Nephron progenitor cell (in vitro differentiated cells): Measurements from ENCODE around the gene CDH4.

Source experiments
- DNase-seq: peaks from one replicate; pipeline ENCODE4 v3.0.0; 2021
- H3K27ac Mint-ChIP-seq: 2 replicates; pipeline ENCODE4 v1.8.0; 2021; ENCODE audit warnings: mild to moderate bottlenecking, moderate library complexity, mixed read lengths
- H3K27me3 Mint-ChIP-seq: 2 replicates; pipeline ENCODE4 v1.8.0; 2021; ENCODE audit warnings: mild to moderate bottlenecking, low read depth, mixed read lengths; ENCODE audit not compliant: poor library complexity
- H3K36me3 Mint-ChIP-seq: 2 replicates; pipeline ENCODE4 v1.8.0; 2021; ENCODE audit warnings: low read depth, mixed read lengths
- H3K4me1 Mint-ChIP-seq: 2 replicates; pipeline ENCODE4 v1.8.0; 2021; ENCODE audit warnings: mixed read lengths
- H3K4me3 Mint-ChIP-seq: 2 replicates; pipeline ENCODE4 v1.8.0; 2021; ENCODE audit warnings: mild to moderate bottlenecking, moderate library complexity, mixed read lengths
- H3K9me3 Mint-ChIP-seq: 2 replicates; pipeline ENCODE4 v1.8.0; 2021; ENCODE audit warnings: mild to moderate bottlenecking, moderate library complexity, mixed read lengths
- CTCF ChIP-seq: fragments of 200-600 bp; sonication (generic); IDR thresholded peaks from 2 replicates; pipeline ENCODE4 v1.5.0; 2021; ENCODE audit warnings: antibody characterized with exemption

Gene CDH4

GRCh38 chr20:61360296-61360695 lies 108.2 kb downstream of the CDH4 start:
- no peak for DNase-seq
- Mint-ChIP-seq H3K27me3 (peaks cover 33% of the 10 kb centered on the region), H3K9me3 (peaks cover 3% of the 10 kb centered on the region), H3K4me3 (no peak overlapping the region), H3K36me3 (no peaks in the 10 kb centered on the region), H3K4me1 (peaks cover 39% of the 10 kb centered on the region), H3K27ac (no peak overlapping the region)
- no peak for TF ChIP-seq CTCF

- DNase-seq: no peak
- Mint-ChIP-seq H3K27ac (no peak overlapping the region), H3K36me3 (peaks cover 3% of the 10 kb centered on the region), H3K9me3 (peaks cover 10% of the 10 kb centered on the region), H3K4me3 (no peak overlapping the region), H3K4me1 (peaks cover 33% of the 10 kb centered on the region), H3K27me3 (peaks cover 33% of the 10 kb centered on the region)
- no peak for TF ChIP-seq CTCF
These were observed 108.9 kb downstream of the CDH4 start for GRCh38 chr20:61360940-61361339.

GRCh38 chr20:61361501-61361900 lies 109.4 kb downstream of the CDH4 start:
- no peak overlapping the region for H3K4me3 Mint-ChIP-seq
- no peak for DNase-seq
- H3K9me3 Mint-ChIP-seq: peaks cover 14% of the 10 kb centered on the region
- no peak overlapping the region for H3K27ac Mint-ChIP-seq
- H3K36me3 Mint-ChIP-seq: peaks cover 6% of the 10 kb centered on the region
- H3K4me1 Mint-ChIP-seq: peaks cover 27% of the 10 kb centered on the region
- TF ChIP-seq CTCF: no peak
- H3K27me3 Mint-ChIP-seq: peaks cover 30% of the 10 kb centered on the region

GRCh38 chr20:61364147-61364546 lies 112.1 kb downstream of the CDH4 start:
- TF ChIP-seq CTCF: no peak
- Mint-ChIP-seq H3K27ac (no peak overlapping the region), H3K4me1 (peaks cover 6% of the 10 kb centered on the region), H3K36me3 (peaks cover 6% of the 10 kb centered on the region), H3K4me3 (no peak overlapping the region), H3K27me3 (peaks cover 21% of the 10 kb centered on the region), H3K9me3 (peaks cover 14% of the 10 kb centered on the region)
- no peak for DNase-seq

GRCh38 chr20:61366914-61367313 lies 114.9 kb downstream of the CDH4 start:
- Mint-ChIP-seq H3K4me3 (no peak overlapping the region), H3K9me3 (peaks cover 14% of the 10 kb centered on the region), H3K36me3 (peaks cover 6% of the 10 kb centered on the region), H3K4me1 (peaks cover 27% of the 10 kb centered on the region), H3K27ac (no peak overlapping the region), H3K27me3 (peaks cover 15% of the 10 kb centered on the region)
- TF ChIP-seq CTCF: no peak
- DNase-seq: no peak

- TF ChIP-seq CTCF: no peak
- no peak overlapping the region for H3K4me3 Mint-ChIP-seq
- H3K27me3 Mint-ChIP-seq: peaks cover 12% of the 10 kb centered on the region
- DNase-seq: no peak
- peaks cover 14% of the 10 kb centered on the region for H3K9me3 Mint-ChIP-seq
- H3K4me1 Mint-ChIP-seq: peaks cover 30% of the 10 kb centered on the region
- peaks cover 6% of the 10 kb centered on the region for H3K36me3 Mint-ChIP-seq
- H3K27ac Mint-ChIP-seq: peak overlapping the region; percentile 62
These were observed 117.9 kb downstream of the CDH4 start for GRCh38 chr20:61369731-61370520.
